ENCODE measurements around the gene FOXS1. TPM values are rescaled to one million over a fixed set of nuclear protein-coding genes. Genes with fewer than 3 reads are reported as not detected.
A peak's percentile ranks its signal among the peaks of the same experiment; 100 is the strongest.

Gene FOXS1
- total RNA-seq, 1 experiment from 2014 or later: not detected

GRCh38 chr20:31862506-31862905 lies 17.1 kb upstream of the FOXS1 start:
- no peak for DNase-seq (ENCODE audit: low read depth)
- in situ Hi-C loops (cut with HindIII; ENCODE audit: low pct_unique_long_range_greater_than_20kb, low sequenced_read_pairs): no loop called here

- in situ Hi-C loops (cut with HindIII; ENCODE audit: low pct_unique_long_range_greater_than_20kb, low sequenced_read_pairs): no loop called here
- DNase-seq (ENCODE audit: low read depth): no peak
These were observed 16.7 kb upstream of the FOXS1 start for GRCh38 chr20:31862157-31862470.

GRCh38 chr20:31861385-31862156 lies 16.2 kb upstream of the FOXS1 start:
- peak; percentile 74 for DNase-seq (ENCODE audit: low read depth)

DNA sequence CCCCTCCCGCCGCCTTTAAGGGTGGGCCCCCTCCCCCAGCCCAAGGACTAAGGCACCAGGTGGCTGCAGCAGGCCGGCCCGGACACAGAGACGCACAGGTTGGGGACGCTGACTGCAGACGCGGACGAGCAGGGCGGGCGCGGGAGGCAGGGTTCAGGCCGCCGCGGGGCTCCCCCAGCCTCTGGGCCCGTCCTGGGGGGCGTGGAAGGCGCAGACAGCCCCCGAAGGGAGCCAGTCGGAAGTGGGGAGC lies 15.7 kb upstream of the FOXS1 start:
- in situ Hi-C loops (cut with HindIII; ENCODE audit: low pct_unique_long_range_greater_than_20kb, low sequenced_read_pairs): no loop called here
- no peak for DNase-seq (ENCODE audit: low read depth)

More at GRCh38 chr20:31861385-31862156, 16.2 kb upstream of the FOXS1 start:
- in situ Hi-C loops (cut with HindIII; ENCODE audit: low pct_unique_long_range_greater_than_20kb, low sequenced_read_pairs): no loop called here

- in situ Hi-C loops (cut with HindIII; ENCODE audit: low pct_unique_long_range_greater_than_20kb, low sequenced_read_pairs): no loop called here
- DNase-seq (ENCODE audit: low read depth): peak; percentile 65
These were observed 15.2 kb upstream of the FOXS1 start for GRCh38 chr20:31860390-31861134.

GRCh38 chr20:31859998-31860380 lies 14.6 kb upstream of the FOXS1 start:
- in situ Hi-C loops (cut with HindIII; ENCODE audit: low pct_unique_long_range_greater_than_20kb, low sequenced_read_pairs): loop anchor here (10.0 kb wide), 1 partner anchor 165 kb away; no protein-coding TSS in a partner anchor
- no peak for DNase-seq (ENCODE audit: low read depth)

GRCh38 chr20:31859266-31859997 lies 14.0 kb upstream of the FOXS1 start:
- in situ Hi-C loops (cut with HindIII; ENCODE audit: low pct_unique_long_range_greater_than_20kb, low sequenced_read_pairs): loop anchor here (10.0 kb wide), 1 partner anchor 165 kb away; no protein-coding TSS in a partner anchor
- no peak for DNase-seq (ENCODE audit: low read depth)

GRCh38 chr20:31858760-31859083 lies 13.3 kb upstream of the FOXS1 start:
- in situ Hi-C loops (cut with HindIII; ENCODE audit: low pct_unique_long_range_greater_than_20kb, low sequenced_read_pairs): loop anchor here (10.0 kb wide), 1 partner anchor 166 kb away; no protein-coding TSS in a partner anchor
- DNase-seq (ENCODE audit: low read depth): no peak

DNA sequence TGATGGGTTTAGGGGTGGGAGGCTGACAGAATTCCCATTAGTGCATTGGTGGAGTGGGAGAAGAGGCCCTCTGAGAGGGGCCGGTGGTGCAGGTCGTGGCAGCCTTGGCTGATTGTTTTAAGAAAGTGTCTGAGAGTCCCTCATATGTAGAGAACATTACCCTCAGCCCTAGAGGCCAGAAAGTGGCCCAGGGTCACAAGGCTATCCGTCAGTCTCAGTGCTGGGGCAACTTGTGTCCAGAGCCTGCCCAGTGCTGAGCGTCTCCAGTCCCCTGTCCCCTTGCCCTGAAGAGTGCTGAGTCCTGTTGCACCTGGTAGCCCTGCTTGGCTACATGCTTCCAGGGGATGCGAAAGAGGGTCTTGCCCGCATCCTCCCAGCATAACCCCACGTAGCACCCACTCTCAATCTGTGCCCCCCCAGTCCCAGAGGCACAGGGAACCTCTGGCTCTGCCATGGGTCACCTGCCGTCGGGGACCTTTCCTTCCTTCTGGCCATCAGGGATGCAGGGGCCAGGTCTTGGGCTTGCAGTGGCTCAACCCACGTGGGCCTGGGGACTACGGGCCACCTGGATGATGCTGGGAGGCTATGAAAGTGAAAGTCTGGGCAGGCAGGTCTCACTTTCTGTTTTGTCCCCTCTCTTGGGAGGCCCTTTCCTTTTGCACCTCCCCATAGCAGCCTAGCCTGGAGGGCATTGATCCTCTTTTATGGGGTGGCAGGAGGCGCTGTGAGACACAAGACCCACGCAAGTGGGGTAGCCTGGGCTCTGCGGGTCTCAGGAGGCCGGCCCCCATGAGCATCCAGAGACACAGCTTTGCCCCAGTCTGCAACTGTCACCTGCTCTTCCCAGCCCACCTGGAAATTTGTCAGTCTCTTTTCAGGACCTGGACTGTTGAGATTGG lies 12.7 kb upstream of the FOXS1 start:
- no peak for DNase-seq (ENCODE audit: low read depth)
- in situ Hi-C loops (cut with HindIII; ENCODE audit: low pct_unique_long_range_greater_than_20kb, low sequenced_read_pairs): loop anchor here (10.0 kb wide), 1 partner anchor 167 kb away; no protein-coding TSS in a partner anchor

GRCh38 chr20:31856516-31856915 lies 11.1 kb upstream of the FOXS1 start:
- in situ Hi-C loops (cut with HindIII; ENCODE audit: low pct_unique_long_range_greater_than_20kb, low sequenced_read_pairs): loop anchor here (10.0 kb wide), 1 partner anchor 168 kb away; no protein-coding TSS in a partner anchor

GRCh38 chr20:31853481-31853880 lies 8.1 kb upstream of the FOXS1 start:
- in situ Hi-C loops (cut with HindIII; ENCODE audit: low pct_unique_long_range_greater_than_20kb, low sequenced_read_pairs): loop anchor here (10.0 kb wide), 1 partner anchor 171 kb away; no protein-coding TSS in a partner anchor

More at GRCh38 chr20:31856516-31856915, 11.1 kb upstream of the FOXS1 start:
- no peak for DNase-seq (ENCODE audit: low read depth)

DNA sequence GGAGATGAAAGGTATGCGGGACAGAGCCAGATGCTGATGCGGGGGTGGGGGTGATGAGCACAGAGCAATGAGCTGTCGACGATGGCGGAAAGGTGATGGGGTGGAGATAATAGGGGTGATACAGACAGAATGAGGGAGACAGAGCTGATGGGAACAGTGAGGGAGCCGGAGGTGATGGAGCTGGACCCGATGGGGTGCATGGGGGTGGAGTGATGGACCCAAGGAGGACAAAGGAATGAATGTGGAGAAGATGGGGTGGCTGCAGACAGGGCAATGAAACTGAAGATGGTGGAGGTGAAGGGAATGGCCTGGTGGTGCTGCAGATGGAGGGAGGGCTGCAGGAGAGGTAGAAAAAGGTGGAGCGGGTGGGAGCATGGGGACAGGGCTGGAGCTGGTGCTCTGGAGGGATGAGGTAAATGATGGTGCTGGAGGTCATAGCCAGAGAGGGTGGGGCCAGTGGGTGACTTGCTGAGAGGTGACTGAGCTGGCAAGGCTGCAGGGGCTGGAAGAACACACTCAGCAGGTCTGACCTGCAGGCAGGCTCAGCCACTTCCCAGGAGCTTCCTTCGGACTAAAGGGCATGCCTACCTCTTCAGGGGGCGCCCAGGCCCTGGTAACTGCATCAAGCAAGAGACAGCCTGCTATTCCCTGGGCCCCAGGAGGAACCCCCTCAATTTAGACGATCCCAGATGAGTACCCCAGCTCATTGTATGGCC lies 6.0 kb upstream of the FOXS1 start:
- DNase-seq (ENCODE audit: low read depth): no peak
- in situ Hi-C loops (cut with HindIII; ENCODE audit: low pct_unique_long_range_greater_than_20kb, low sequenced_read_pairs): loop anchor here (10.0 kb wide), 1 partner anchor 173 kb away; no protein-coding TSS in a partner anchor

More at GRCh38 chr20:31853481-31853880, 8.1 kb upstream of the FOXS1 start:
- DNase-seq (ENCODE audit: low read depth): no peak

DNA sequence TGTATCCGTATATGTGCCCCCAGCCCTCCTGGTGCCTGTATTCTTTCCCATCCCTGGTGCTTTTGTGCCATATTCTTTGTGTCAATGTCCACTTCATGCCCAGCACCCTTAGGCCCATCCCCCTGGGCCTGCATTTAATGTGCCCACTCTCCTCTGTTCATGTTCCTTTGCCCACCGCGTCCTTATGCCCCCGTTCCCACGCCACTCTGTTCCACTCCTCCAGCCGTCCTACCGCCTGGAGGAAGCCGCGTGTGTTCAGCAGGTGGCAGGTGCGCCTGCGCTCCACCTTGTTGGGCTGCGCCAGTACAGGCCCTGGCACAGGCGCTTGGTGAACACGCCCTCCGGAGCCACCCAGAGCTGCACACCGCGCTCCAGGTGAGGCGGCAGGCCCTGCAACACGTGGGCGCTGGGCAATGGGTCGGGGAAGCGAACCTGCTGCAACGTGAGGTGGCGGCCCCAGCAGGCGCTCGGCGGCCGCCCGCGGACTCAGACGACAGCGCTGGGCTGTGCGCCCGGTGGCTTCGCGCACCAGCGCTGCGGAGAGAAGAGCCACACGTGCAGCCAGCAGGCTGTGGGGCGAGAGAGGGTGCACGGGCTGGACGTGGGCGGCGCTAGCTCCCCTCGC lies 4.0 kb upstream of the FOXS1 start:
- no peak for DNase-seq (ENCODE audit: low read depth)
- in situ Hi-C loops (cut with HindIII; ENCODE audit: low pct_unique_long_range_greater_than_20kb, low sequenced_read_pairs): no loop called here

GRCh38 chr20:31848088-31848999 lies 2.9 kb upstream of the FOXS1 start:
- in situ Hi-C loops (cut with HindIII; ENCODE audit: low pct_unique_long_range_greater_than_20kb, low sequenced_read_pairs): no loop called here
- no peak for DNase-seq (ENCODE audit: low read depth)

- DNase-seq (ENCODE audit: low read depth): no peak
- in situ Hi-C loops (cut with HindIII; ENCODE audit: low pct_unique_long_range_greater_than_20kb, low sequenced_read_pairs): no loop called here
These were observed 1.4 kb upstream of the FOXS1 start for GRCh38 chr20:31846793-31847138.

- in situ Hi-C loops (cut with HindIII; ENCODE audit: low pct_unique_long_range_greater_than_20kb, low sequenced_read_pairs): no loop called here
- no peak for DNase-seq (ENCODE audit: low read depth)
These were observed 586 bp downstream of the FOXS1 start for GRCh38 chr20:31844737-31845299.
